HepG2 (cell line): ENCODE data around the gene CATSPERB. TPM values are rescaled to one million over a fixed set of nuclear protein-coding genes. Genes with fewer than 3 reads are reported as not detected.

Experiments
- ATAC-seq: fragments of 200-7000 bp; cut with Tn5 transposase; 3 replicates; pipeline ENCODE4 v1.9.1; 2020; ENCODE audit warnings: mild to moderate bottlenecking, moderate library complexity
- BruUV-seq: library from RNA; stranded (reverse); fragments of 400-500 nt; replicated peaks from 2 replicates; lab custom pipeline; 2021; lab: Mats Ljungman, UMichigan
- CTCF ChIA-PET: fragments of 300-600 bp; formaldehyde crosslinking; extraction: SDS; loops from one replicate; lab custom pipeline; 2021; ENCODE audit warnings: low total read pairs, inconsistent platforms, low intra/inter-chr PET ratio; lab: Yijun Ruan, JAX
- POLR2A ChIA-PET: fragments of 350-600 bp; sonication (Branson Sonifier 250); formaldehyde crosslinking; loops from one replicate; lab custom pipeline; 2020; ENCODE audit warnings: antibody characterized with exemption, inconsistent platforms; lab: Yijun Ruan, JAX
- DNase-seq: peaks from one replicate; pipeline ENCODE4 v3.0.0-alpha.2; 2015; ENCODE audit warnings: low spot score
- FAIRE-seq: peaks from 3 replicates; lab custom pipeline; 2011; peaks lifted over from hg19 to GRCh38; lab: Jason Lieb, UNC
- H2AFZ ChIP-seq: one replicate; pipeline ENCODE4 v1.6.1; 2011; ENCODE audit warnings: low read length, inconsistent platforms
- H3K27ac ChIP-seq: fragments of 300-600 bp; 3 replicates; pipeline ENCODE4 v1.8.0; 2011; ENCODE audit warnings: mixed run types, mild to moderate bottlenecking, mixed read lengths, low read length, inconsistent platforms; ENCODE audit not compliant: insufficient read depth; ENCODE audit errors: extremely low read length
- H3K27me3 ChIP-seq, 2 experiments: fragments of 200-600 bp in 1 of 2; 2 replicates in 1 of 2; 3 replicates in 1 of 2; pipeline versions ENCODE4 v1.6.0 to v1.8.0; 2011; ENCODE audit warnings: low read length in 2 of 2, mild to moderate bottlenecking in 2 of 2, moderate library complexity in 2 of 2, inconsistent platforms in 1 of 2; ENCODE audit not compliant: insufficient read depth in 2 of 2, control insufficient read depth in 1 of 2
- H3K36me3 ChIP-seq, 2 experiments: fragments of 200-600 bp in 1 of 2; replicated peaks in 1 of 2; 2 replicates in 1 of 2; 3 replicates in 1 of 2; pipeline versions ENCODE4 v1.5.1 to v1.8.0; 2011; ENCODE audit warnings: low read length in 2 of 2, inconsistent platforms in 1 of 2; ENCODE audit not compliant: insufficient read depth in 2 of 2, control insufficient read depth in 1 of 2
- H3K4me1 ChIP-seq: 2 replicates; pipeline ENCODE4 v1.5.1; 2012; ENCODE audit warnings: low read length, inconsistent platforms; ENCODE audit not compliant: insufficient read depth
- H3K4me2 ChIP-seq: 2 replicates; pipeline ENCODE4 v1.6.0; 2011; ENCODE audit warnings: low read depth, low read length, inconsistent platforms
- H3K4me3 ChIP-seq, 3 experiments: fragments of 200-600 bp in 1 of 3; sonication (generic), shearing (Covaris generic) in 1 of 3; replicated peaks in 1 of 3; 2 replicates each; pipeline ENCODE4 v1.5.1; 2011 to 2016; ENCODE audit warnings: low read length in 3 of 3, inconsistent platforms in 2 of 3, low read depth in 2 of 3, mild to moderate bottlenecking in 2 of 3, control low read depth in 1 of 3, mixed read lengths in 1 of 3; ENCODE audit not compliant: insufficient read depth in 1 of 3
- H3K79me2 ChIP-seq: one replicate; pipeline ENCODE4 v1.6.1; 2011; ENCODE audit warnings: low read length, inconsistent platforms; ENCODE audit not compliant: insufficient read depth
- H3K9ac ChIP-seq: 2 replicates; pipeline ENCODE4 v1.6.0; 2011; ENCODE audit warnings: mild to moderate bottlenecking, low read depth, low read length, inconsistent platforms; ENCODE audit not compliant: insufficient read depth
- H3K9me3 ChIP-seq: 2 replicates; pipeline ENCODE4 v1.5.1; 2012; ENCODE audit warnings: mild to moderate bottlenecking, low read length
- H4K20me1 ChIP-seq: 2 replicates; pipeline ENCODE4 v1.6.0; 2011; ENCODE audit warnings: inconsistent platforms, mild to moderate bottlenecking, low read length, moderate library complexity; ENCODE audit not compliant: insufficient read depth
- ARNTL ChIP-seq: sonication (generic); formaldehyde crosslinking; IDR thresholded peaks from 2 replicates; pipeline ENCODE4 v1.4.0; 2020; ENCODE audit warnings: mild to moderate bottlenecking, missing genetic modification reagents
- HNRNPH1 ChIP-seq: fragments of 200-400 bp; formaldehyde crosslinking; optimal IDR thresholded peaks from 2 replicates; pipeline ENCODE3; 2017; ENCODE audit warnings: mild to moderate bottlenecking, low read depth, low read length
- KDM4B ChIP-seq: sonication (generic); formaldehyde crosslinking; IDR thresholded peaks from 2 replicates; pipeline ENCODE4 v1.4.0; 2020; ENCODE audit warnings: missing genetic modification reagents
- TRIM24 ChIP-seq: sonication (generic); formaldehyde crosslinking; IDR thresholded peaks from 2 replicates; pipeline ENCODE4 v1.8.0; 2022; ENCODE audit warnings: mild to moderate bottlenecking, missing genetic modification reagents
- ZNF512B ChIP-seq: sonication (generic); formaldehyde crosslinking; IDR thresholded peaks from 2 replicates; pipeline ENCODE4 v1.5.1; 2020; ENCODE audit warnings: missing genetic modification reagents, mild to moderate bottlenecking, borderline replicate concordance
- ZNF644 ChIP-seq: IDR thresholded peaks from 2 replicates; pipeline ENCODE4 v1.6.1; 2016; ENCODE audit warnings: low read depth
- WGBS: methylation state at CpG from one replicate; pipeline ENCODE4 v1.1.6; 2017; ENCODE audit warnings: low lambda C conversion rate; 5-methylcytosine and 5-hydroxymethylcytosine counted together
- in situ Hi-C: cut with HindIII; loops from 2 replicates; pipeline ENCODE4 v1.10.0; 2017; ENCODE audit warnings: low pct_unique_long_range_greater_than_20kb; ENCODE audit not compliant: extremely low pct_ligation_motif_present
- intact Hi-C: fragments of 100-400 bp; cut with micrococcal nuclease; formaldehyde crosslinking; loops from one replicate; pipeline ENCODE4 v1.10.0; 2022; ENCODE audit not compliant: unreplicated experiment
- polyA plus RNA-seq, 8 experiments: library from polyadenylated mRNA; depleted of rRNA in 3 of 8; stranded (reverse) in 7 of 8; unstranded in 1 of 8; fragments of >200 nt; fragmentation: Illumina TruSeq in 4 of 8; extraction: Trizol in 4 of 8; gene quantifications; 2 replicates each; pipeline versions ENCODE4 v1.2.1 to v1.2.3, GENCODE V29; 2011 to 2016; ENCODE audit warnings: low read depth in 4 of 8, missing spikeins in 1 of 8, mixed read lengths in 1 of 8; ENCODE audit not compliant: insufficient read depth in 1 of 8
- total RNA-seq, 5 experiments: library from RNA; depleted of rRNA; stranded (reverse); fragments of >200 nt; fragmentation: Illumina TruSeq; extraction: Trizol; gene quantifications; 2 replicates each; pipeline ENCODE4 v1.2.3, GENCODE V29; 2016; ENCODE audit warnings: low read depth in 1 of 5
- TF ChIP-seq, protein P1 (sequence below): sonication (generic); formaldehyde crosslinking; IDR thresholded peaks from 2 replicates; pipeline ENCODE4 v1.5.0; 2020; ENCODE audit warnings: mild to moderate bottlenecking, missing genetic modification reagents, borderline replicate concordance
- TF ChIP-seq, protein P2 (sequence below): sonication (generic); formaldehyde crosslinking; IDR thresholded peaks from 2 replicates; pipeline ENCODE4 v1.4.0; 2020; ENCODE audit warnings: missing genetic modification reagents

CATSPERB gene
- total and polyA plus RNA-seq, 2 of the 13 experiments (the other 11 are each of a cell fraction or from before 2014, with no cell fraction given) = not detected

GRCh38 chr14:91554535-91555332, 177.2 kb downstream of the CATSPERB start:
- Histone ChIP-seq H3K9me3 (no peaks in the 10 kb centered on the region), H3K27ac (peak overlapping the region; percentile 65), H4K20me1 (no peaks in the 10 kb centered on the region), H3K9ac (no peak overlapping the region), H3K36me3 (no peaks in the 10 kb centered on the region), H3K79me2 (no peaks in the 10 kb centered on the region), H3K27me3 (no peaks in the 10 kb centered on the region), H3K4me1 (peaks cover 23% of the 10 kb centered on the region), H2AFZ (no peak overlapping the region), H3K4me3 (peak overlapping the region in 2 of 3 experiments; percentile 33 to 54; a peak in 4 of 6 replicates), H3K4me2 (peak overlapping the region; percentile 77)
- no TSS peak for BruUV-seq
- DNase-seq (peak; percentile 82), ATAC-seq (peak; percentile 98), FAIRE-seq (peak; percentile 81)
- 98% methylated on average over 6 of the region's 11 CpGs for WGBS
- in situ Hi-C loops = no loop called here
- intact Hi-C loops = no loop called here
- POLR2A ChIA-PET = interaction anchor here (0.6 to 1.3 kb wide), 3 partner anchors 19 to 46 kb away, joined by 3 read pairs; no protein-coding TSS in a partner anchor
- CTCF ChIA-PET = no interaction called here
- TF ChIP-seq, protein P1, sequence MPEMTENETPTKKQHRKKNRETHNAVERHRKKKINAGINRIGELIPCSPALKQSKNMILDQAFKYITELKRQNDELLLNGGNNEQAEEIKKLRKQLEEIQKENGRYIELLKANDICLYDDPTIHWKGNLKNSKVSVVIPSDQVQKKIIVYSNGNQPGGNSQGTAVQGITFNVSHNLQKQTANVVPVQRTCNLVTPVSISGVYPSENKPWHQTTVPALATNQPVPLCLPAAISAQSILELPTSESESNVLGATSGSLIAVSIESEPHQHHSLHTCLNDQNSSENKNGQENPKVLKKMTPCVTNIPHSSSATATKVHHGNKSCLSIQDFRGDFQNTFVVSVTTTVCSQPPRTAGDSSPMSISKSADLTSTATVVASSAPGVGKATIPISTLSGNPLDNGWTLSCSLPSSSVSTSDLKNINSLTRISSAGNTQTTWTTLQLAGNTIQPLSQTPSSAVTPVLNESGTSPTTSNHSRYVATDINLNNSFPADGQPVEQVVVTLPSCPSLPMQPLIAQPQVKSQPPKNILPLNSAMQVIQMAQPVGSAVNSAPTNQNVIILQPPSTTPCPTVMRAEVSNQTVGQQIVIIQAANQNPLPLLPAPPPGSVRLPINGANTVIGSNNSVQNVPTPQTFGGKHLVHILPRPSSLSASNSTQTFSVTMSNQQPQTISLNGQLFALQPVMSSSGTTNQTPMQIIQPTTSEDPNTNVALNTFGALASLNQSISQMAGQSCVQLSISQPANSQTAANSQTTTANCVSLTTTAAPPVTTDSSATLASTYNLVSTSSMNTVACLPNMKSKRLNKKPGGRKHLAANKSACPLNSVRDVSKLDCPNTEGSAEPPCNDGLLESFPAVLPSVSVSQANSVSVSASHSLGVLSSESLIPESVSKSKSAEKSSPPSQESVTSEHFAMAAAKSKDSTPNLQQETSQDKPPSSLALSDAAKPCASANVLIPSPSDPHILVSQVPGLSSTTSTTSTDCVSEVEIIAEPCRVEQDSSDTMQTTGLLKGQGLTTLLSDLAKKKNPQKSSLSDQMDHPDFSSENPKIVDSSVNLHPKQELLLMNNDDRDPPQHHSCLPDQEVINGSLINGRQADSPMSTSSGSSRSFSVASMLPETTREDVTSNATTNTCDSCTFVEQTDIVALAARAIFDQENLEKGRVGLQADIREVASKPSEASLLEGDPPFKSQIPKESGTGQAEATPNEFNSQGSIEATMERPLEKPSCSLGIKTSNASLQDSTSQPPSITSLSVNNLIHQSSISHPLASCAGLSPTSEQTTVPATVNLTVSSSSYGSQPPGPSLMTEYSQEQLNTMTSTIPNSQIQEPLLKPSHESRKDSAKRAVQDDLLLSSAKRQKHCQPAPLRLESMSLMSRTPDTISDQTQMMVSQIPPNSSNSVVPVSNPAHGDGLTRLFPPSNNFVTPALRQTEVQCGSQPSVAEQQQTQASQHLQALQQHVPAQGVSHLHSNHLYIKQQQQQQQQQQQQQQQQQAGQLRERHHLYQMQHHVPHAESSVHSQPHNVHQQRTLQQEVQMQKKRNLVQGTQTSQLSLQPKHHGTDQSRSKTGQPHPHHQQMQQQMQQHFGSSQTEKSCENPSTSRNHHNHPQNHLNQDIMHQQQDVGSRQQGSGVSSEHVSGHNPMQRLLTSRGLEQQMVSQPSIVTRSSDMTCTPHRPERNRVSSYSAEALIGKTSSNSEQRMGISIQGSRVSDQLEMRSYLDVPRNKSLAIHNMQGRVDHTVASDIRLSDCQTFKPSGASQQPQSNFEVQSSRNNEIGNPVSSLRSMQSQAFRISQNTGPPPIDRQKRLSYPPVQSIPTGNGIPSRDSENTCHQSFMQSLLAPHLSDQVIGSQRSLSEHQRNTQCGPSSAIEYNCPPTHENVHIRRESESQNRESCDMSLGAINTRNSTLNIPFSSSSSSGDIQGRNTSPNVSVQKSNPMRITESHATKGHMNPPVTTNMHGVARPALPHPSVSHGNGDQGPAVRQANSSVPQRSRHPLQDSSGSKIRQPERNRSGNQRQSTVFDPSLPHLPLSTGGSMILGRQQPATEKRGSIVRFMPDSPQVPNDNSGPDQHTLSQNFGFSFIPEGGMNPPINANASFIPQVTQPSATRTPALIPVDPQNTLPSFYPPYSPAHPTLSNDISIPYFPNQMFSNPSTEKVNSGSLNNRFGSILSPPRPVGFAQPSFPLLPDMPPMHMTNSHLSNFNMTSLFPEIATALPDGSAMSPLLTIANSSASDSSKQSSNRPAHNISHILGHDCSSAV (CRISPR knock-in tag) = no peak
- TF ChIP-seq ZNF644 (CRISPR knock-in tag) (peak; percentile 51; the same call in 1 of the 2 replicates), TRIM24 (CRISPR knock-in tag) (no peak), HNRNPH1 (no peak), ZNF512B (CRISPR knock-in tag) (peak; percentile 64; the same call in 1 of the 2 replicates), KDM4B (CRISPR knock-in tag) (0 out of 2 replicates have a peak, but pooled peaks have one; percentile 13), ARNTL (0 out of 2 replicates have a peak, but pooled peaks have one; percentile 47)
- TF ChIP-seq, protein P2, sequence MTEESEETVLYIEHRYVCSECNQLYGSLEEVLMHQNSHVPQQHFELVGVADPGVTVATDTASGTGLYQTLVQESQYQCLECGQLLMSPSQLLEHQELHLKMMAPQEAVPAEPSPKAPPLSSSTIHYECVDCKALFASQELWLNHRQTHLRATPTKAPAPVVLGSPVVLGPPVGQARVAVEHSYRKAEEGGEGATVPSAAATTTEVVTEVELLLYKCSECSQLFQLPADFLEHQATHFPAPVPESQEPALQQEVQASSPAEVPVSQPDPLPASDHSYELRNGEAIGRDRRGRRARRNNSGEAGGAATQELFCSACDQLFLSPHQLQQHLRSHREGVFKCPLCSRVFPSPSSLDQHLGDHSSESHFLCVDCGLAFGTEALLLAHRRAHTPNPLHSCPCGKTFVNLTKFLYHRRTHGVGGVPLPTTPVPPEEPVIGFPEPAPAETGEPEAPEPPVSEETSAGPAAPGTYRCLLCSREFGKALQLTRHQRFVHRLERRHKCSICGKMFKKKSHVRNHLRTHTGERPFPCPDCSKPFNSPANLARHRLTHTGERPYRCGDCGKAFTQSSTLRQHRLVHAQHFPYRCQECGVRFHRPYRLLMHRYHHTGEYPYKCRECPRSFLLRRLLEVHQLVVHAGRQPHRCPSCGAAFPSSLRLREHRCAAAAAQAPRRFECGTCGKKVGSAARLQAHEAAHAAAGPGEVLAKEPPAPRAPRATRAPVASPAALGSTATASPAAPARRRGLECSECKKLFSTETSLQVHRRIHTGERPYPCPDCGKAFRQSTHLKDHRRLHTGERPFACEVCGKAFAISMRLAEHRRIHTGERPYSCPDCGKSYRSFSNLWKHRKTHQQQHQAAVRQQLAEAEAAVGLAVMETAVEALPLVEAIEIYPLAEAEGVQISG (CRISPR knock-in tag) = 0 out of 2 replicates have a peak, but pooled peaks have one; percentile 31
